Sciatic nerve (tissue), 2 donors: Measurements from ENCODE around the gene TNKS1BP1. TPM values are rescaled to one million over a fixed set of nuclear protein-coding genes. Genes with fewer than 3 reads are reported as not detected.

Source experiments
- ATAC-seq: fragments of 200-7000 bp; cut with Tn5 transposase; one replicate; pipeline ENCODE4 v1.9.1; 2020; ENCODE audit warnings: mild to moderate bottlenecking, moderate library complexity
- DNase-seq: peaks from one replicate; pipeline ENCODE4 v3.0.0-alpha.2; 2020; ENCODE audit warnings: low spot score
- intact Hi-C: fragments of 100-400 bp; cut with DNase I; formaldehyde crosslinking; loops from one replicate; pipeline ENCODE4 v1.14.2; 2022
- total RNA-seq: library from RNA; stranded (reverse); fragmentation: NEBNext Ultra II Directional; extraction: Animal tissue kit (Norgen Biotek cat#: 25700); gene quantifications from one replicate; pipeline ENCODE4 v1.2.1, GENCODE V29; 2021
- donor health status: DM: no; HTN: no; CAD: no.
- donor health status: DM: no; HTN: no; CAD: no.

Gene TNKS1BP1
- total RNA-seq, 1 donor from 2014 or later = 178 TPM

DNA sequence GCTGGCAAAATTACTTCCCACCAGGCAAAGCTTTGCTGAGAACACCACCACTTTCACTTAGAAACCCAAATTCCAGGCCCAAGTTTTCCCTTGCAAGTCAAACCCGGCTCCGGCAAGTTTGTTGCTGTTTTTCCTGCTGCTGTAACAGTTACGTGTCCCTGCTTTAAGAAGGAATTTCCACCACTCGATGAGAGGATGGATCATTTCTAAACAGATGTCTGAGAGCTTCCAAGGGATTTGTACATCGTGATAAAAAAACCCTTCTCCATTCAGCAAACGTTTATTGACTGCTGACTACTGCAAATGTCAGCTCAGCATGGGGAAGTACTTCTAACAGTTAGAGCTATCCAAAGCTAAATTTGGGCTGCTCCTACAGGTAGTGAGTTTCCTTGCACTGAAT lies 33.1 kb upstream of the TNKS1BP1 start:
- intact Hi-C loops = no loop called here
- no peak for DNase-seq
- peak; percentile 29 for ATAC-seq

DNA sequence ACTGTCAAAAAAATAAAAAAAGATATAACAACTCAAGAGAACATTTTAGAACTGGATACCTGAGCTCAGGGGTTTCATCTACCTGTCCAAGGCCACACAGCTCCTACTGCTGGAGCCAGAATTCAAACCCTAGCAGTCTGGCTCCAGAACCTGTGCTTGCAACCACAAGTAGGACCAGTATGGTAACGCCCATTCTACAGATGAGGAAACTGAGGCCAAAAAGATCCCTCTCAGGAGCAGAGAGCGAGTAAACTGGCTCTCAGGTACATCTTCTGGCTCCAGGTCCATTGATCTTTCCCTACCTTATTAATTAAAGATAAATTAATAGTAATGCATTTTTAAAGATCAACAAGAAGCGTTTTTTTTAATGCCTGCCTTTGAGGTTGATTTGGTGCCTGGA lies 32.6 kb upstream of the TNKS1BP1 start:
- intact Hi-C loops = no loop called here
- DNase-seq (no peak), ATAC-seq (no peak)

DNA sequence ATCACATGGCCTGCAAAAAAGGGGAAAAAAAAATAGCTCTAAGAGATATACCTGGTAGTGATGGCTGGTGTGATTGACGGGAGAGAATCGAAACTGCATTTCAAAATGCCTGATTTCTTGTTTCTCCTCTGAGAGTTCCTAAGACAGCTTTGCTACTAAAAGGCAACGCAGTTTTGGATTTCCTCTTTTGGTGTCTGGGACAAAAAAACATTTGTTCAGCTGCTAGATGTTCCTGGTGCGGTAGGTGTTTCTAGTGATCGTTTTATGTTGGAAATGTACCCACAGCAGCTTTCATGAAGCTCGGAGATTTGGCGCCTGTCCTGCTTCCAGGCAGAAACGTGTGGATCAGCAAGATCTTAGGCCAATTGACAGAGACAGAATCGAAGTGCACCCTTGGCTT lies 31.5 kb upstream of the TNKS1BP1 start:
- DNase-seq = no peak
- ATAC-seq = no peak
- intact Hi-C loops = no loop called here

DNA sequence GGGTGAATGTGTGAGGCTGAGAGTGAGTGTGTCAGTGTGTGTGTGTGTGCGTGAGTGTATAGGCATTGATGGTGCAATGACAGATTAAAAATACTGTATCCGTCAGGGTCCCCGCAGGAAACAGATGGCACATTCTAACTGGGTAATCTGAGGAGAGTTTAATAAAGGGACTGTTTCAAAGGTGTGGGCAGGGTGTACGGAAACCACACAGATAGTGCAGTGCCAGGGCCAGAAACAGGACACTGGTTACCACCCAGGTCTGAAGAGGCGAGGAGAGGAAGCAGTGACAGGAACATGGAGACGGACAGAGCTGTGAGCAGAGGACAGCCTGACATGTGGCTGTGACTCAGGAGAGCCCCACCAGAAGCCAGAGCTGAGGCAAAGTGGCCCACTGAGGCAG lies 29.9 kb upstream of the TNKS1BP1 start:
- DNase-seq (no peak), ATAC-seq (no peak)
- intact Hi-C loops = loop anchor here (5.0 kb wide), 1 partner anchor 123 kb away; no protein-coding TSS in a partner anchor

- ATAC-seq (no peak), DNase-seq (no peak)
- intact Hi-C loops = loop anchor here (5.0 kb wide), 1 partner anchor 123 kb away; no protein-coding TSS in a partner anchor
Observed at GRCh38 chr11:57353852-57354251, 29.1 kb upstream of the TNKS1BP1 start.

GRCh38 chr11:57353446-57353845 lies 28.7 kb upstream of the TNKS1BP1 start:
- intact Hi-C loops = loop anchor here (5.0 kb wide), 1 partner anchor 124 kb away; no protein-coding TSS in a partner anchor
- DNase-seq (no peak), ATAC-seq (no peak)

DNA sequence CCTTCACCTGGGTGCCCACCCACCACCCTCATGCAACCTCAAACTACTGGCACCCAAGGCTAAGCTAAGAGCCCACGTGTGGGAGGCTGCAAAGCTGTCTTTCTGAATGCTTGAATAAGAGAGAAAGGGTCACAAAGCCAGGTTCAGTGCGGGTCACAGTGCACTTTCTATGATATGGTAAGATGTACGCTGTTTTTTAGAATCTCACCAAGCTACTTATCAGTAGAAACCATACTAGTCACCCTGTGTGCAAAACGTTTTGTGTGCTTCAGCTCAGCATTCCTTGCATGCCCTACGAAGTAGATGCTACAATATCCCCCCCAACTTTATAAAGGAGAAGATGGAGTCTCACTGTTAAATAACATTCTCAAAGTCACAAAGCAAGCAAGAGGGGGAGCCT lies 28.3 kb upstream of the TNKS1BP1 start:
- DNase-seq = no peak
- intact Hi-C loops = loop anchor here (5.0 kb wide), 1 partner anchor 124 kb away; no protein-coding TSS in a partner anchor
- ATAC-seq = no peak

- DNase-seq = peak; percentile 86
- intact Hi-C loops = loop anchor here (5.0 to 10.0 kb wide), 2 partner anchors 105 to 128 kb away; no protein-coding TSS in a partner anchor
- peak; percentile 83 for ATAC-seq
Observed at GRCh38 chr11:57349491-57350274, 24.9 kb upstream of the TNKS1BP1 start.

GRCh38 chr11:57348636-57349313 lies 24.0 kb upstream of the TNKS1BP1 start:
- intact Hi-C loops = loop anchor here (10.0 kb wide), 1 partner anchor 106 kb away; no protein-coding TSS in a partner anchor
- ATAC-seq = no peak
- DNase-seq = no peak

DNA sequence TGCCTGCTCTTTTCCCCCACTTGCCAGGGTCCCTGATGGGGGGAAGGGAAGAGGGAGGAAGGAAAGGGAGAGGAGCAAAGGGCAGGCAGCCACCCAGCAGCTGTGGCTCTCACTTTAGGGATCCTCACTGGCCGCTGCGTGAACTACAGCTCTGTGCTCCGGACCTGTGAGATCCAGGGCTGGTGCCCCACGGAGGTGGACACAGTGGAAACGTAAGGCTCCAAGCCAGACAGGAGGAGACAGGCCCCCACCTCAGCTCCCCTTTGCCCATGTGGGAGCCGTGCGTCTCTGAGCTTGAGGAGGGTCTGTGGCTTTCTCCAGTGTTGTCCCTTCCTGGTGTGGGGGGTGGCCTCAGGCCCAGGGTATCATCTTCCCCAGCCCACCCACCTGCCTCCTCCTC lies 23.3 kb upstream of the TNKS1BP1 start:
- intact Hi-C loops = loop anchor here (10.0 kb wide), 1 partner anchor 107 kb away; no protein-coding TSS in a partner anchor
- ATAC-seq (no peak), DNase-seq (no peak)

DNA sequence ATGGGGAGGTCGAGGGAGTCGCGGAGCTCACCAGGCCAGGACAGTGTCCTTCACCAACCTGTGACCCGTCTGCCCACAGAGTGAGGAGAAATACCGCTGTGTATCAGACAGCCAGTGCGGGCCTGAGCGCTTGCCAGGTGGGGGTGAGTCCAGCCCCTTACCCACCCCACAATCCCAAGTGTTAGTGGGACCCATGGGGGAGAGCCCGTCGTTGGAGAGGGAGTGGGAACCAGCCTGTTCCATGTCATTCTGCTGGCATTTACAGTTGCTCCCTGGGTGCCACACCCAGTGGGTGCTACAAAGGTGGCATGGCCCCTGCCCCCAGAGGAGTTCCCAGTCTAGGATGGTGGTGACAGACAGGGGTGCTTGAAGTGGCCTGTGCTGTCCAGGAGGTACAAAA lies 22.6 kb upstream of the TNKS1BP1 start:
- no peak for ATAC-seq
- no peak for DNase-seq
- intact Hi-C loops = loop anchor here (10.0 kb wide), 1 partner anchor 107 kb away; no protein-coding TSS in a partner anchor

GRCh38 chr11:57345555-57346211 lies 20.9 kb upstream of the TNKS1BP1 start:
- DNase-seq = peak; percentile 83
- ATAC-seq = peak; percentile 71
- intact Hi-C loops = loop anchor here (10.0 kb wide), 1 partner anchor 109 kb away; no protein-coding TSS in a partner anchor

- DNase-seq (no peak), ATAC-seq (no peak)
- intact Hi-C loops = loop anchor here (10.0 kb wide), 1 partner anchor 110 kb away; no protein-coding TSS in a partner anchor
Observed at GRCh38 chr11:57344826-57345225, 20.1 kb upstream of the TNKS1BP1 start.

DNA sequence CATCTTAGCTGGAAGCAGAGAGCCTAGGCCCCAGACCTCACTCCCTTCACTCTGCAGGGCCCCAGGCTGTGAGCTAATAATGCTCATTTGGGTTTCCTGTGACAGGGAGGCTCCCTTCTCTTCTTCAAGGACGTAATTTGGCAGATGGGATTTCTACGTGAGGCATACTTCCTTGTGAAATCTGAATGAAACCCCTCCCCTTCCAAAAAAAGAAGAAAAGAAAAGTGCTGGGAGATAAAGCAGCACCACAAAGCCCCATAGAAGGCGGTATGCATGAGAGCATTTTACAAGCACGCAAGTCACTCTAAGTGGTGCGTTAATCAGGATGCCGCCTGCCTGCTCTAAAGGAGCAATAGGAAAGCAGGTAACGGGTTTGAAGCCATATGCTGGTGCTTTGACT lies 19.1 kb upstream of the TNKS1BP1 start:
- ATAC-seq = no peak
- intact Hi-C loops = loop anchor here (10.0 kb wide), 1 partner anchor 111 kb away; no protein-coding TSS in a partner anchor

DNA sequence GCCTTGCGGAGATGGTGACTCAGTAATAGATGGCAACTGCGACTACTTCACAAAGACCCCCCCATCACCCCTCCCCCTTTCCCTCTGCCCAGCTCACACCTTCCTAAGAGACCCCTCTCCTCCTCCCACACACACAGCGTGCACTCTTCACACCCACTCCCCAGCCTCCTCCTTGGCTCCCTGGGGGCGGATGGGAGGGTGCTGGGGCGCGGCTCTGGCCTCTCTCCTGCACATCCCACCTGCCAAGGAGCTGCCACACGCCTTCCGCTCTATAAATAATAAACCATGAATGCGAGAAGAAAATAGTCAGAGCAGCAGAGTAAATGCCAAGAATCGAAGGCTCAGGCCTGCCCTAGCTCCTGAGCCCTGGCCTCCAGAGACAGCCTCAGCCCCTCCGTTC lies 17.9 kb upstream of the TNKS1BP1 start:
- intact Hi-C loops = loop anchor here (10.0 kb wide), 1 partner anchor 112 kb away; no protein-coding TSS in a partner anchor
- ATAC-seq = no peak
- DNase-seq = no peak

More for the DNA sequence above, 19.1 kb upstream of the TNKS1BP1 start:
- no peak for DNase-seq

GRCh38 chr11:57341250-57341808 lies 16.6 kb upstream of the TNKS1BP1 start:
- DNase-seq = no peak
- ATAC-seq = no peak

DNA sequence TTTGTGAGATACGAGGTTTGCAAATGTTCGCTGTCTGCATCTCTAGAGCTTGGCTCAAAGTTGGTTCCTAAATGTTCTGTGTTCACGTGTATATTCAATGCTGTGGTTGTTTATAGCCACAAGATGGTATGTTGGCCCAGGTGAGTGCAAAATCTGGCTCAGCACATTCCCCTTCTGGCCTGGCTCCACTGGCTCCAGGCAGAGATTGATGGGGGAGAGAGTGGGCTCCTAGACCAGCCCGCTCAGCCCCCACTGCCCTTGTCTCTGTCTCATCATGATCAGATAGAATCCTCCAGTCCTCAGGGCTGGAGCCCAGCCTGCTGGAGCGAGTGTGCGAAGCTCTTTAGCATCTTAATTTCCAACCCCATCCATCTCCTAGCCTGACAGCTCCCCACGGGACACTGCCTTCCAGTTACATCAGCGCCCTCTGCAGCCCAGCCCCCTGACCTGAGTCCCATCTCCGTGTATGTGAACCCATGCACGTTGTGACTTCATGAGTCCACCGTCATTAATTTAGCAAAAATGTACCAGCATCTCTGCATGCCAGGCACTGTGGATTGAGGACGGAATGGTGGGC lies 15.4 kb upstream of the TNKS1BP1 start:
- no peak for DNase-seq
- intact Hi-C loops = loop anchor here (10.0 kb wide), 1 partner anchor 115 kb away; no protein-coding TSS in a partner anchor
- no peak for ATAC-seq

More at GRCh38 chr11:57341250-57341808, 16.6 kb upstream of the TNKS1BP1 start:
- intact Hi-C loops = loop anchor here (10.0 kb wide), 1 partner anchor 113 kb away; no protein-coding TSS in a partner anchor

- ATAC-seq = no peak
- DNase-seq = no peak
- intact Hi-C loops = loop anchor here (10.0 kb wide), 1 partner anchor 305 kb away; the partner anchor contains the start of gene YPEL4
Observed at GRCh38 chr11:57339328-57339727, 14.6 kb upstream of the TNKS1BP1 start.
